Measurements from ENCODE around the gene APOL1. TPM values are rescaled to one million over a fixed set of nuclear protein-coding genes. Genes with fewer than 3 reads are reported as not detected.

APOL1 gene
- total RNA-seq, 1 donor from 2014 or later = 85.8 TPM

- TF ChIP-seq CTCF (IDR thresholded peaks at IDR 0.05) = no peak
- Histone ChIP-seq H3K36me3 (peaks cover 100% of the 10 kb centered on the region), H3K27ac (no peak overlapping the region), H3K9me3 (no peaks in the 10 kb centered on the region), H3K27me3 (ENCODE audit: low read depth) (no peaks in the 10 kb centered on the region), H3K4me3 (no peak overlapping the region), H3K4me1 (peaks cover 7% of the 10 kb centered on the region)
- DNase-seq (no peak), ATAC-seq (no peak)
- intact Hi-C loops (cut with DNase I) = loop anchor here (10.0 kb wide), 1 partner anchor 169 kb away; no protein-coding TSS in a partner anchor
Observed at GRCh38 chr22:36306227-36306626, 53.3 kb downstream of the APOL1 start.

- Histone ChIP-seq H3K4me1 (peaks cover 3% of the 10 kb centered on the region), H3K9me3 (no peaks in the 10 kb centered on the region), H3K36me3 (peaks cover 100% of the 10 kb centered on the region), H3K27me3 (ENCODE audit: low read depth) (no peaks in the 10 kb centered on the region), H3K27ac (no peak overlapping the region), H3K4me3 (no peak overlapping the region)
- intact Hi-C loops (cut with DNase I) = loop anchor here (10.0 kb wide), 1 partner anchor 166 kb away; no protein-coding TSS in a partner anchor
- TF ChIP-seq CTCF (IDR thresholded peaks at IDR 0.05) = no peak
- ATAC-seq (no peak), DNase-seq (no peak)
Observed at GRCh38 chr22:36308880-36309279, 55.9 kb downstream of the APOL1 start.

GRCh38 chr22:36311386-36312085 is 58.6 kb downstream of the APOL1 start:
- Histone ChIP-seq H3K4me3 (no peak overlapping the region), H3K36me3 (peaks cover 100% of the 10 kb centered on the region), H3K9me3 (no peaks in the 10 kb centered on the region), H3K27me3 (ENCODE audit: low read depth) (no peaks in the 10 kb centered on the region), H3K27ac (no peak overlapping the region), H3K4me1 (no peaks in the 10 kb centered on the region)
- ATAC-seq = no peak
- no peak for TF ChIP-seq CTCF (IDR thresholded peaks at IDR 0.05)
- intact Hi-C loops (cut with DNase I) = no loop called here
- no peak for DNase-seq

- TF ChIP-seq CTCF (IDR thresholded peaks at IDR 0.05) = no peak
- intact Hi-C loops (cut with DNase I) = no loop called here
- Histone ChIP-seq H3K4me3 (no peak overlapping the region), H3K9me3 (no peaks in the 10 kb centered on the region), H3K27ac (peak overlapping the region; percentile 24), H3K36me3 (peaks cover 100% of the 10 kb centered on the region), H3K27me3 (ENCODE audit: low read depth) (no peaks in the 10 kb centered on the region), H3K4me1 (peaks cover 2% of the 10 kb centered on the region)
- ATAC-seq (no peak), DNase-seq (no peak)
Observed at GRCh38 chr22:36315325-36315724, 62.4 kb downstream of the APOL1 start.

GRCh38 chr22:36316419-36316818 is 63.5 kb downstream of the APOL1 start:
- Histone ChIP-seq H3K9me3 (no peaks in the 10 kb centered on the region), H3K27me3 (ENCODE audit: low read depth) (no peaks in the 10 kb centered on the region), H3K4me1 (peaks cover 13% of the 10 kb centered on the region), H3K36me3 (peaks cover 100% of the 10 kb centered on the region), H3K4me3 (no peak overlapping the region), H3K27ac (no peak overlapping the region)
- ATAC-seq (no peak), DNase-seq (no peak)
- intact Hi-C loops (cut with DNase I) = no loop called here
- no peak for TF ChIP-seq CTCF (IDR thresholded peaks at IDR 0.05)

Small RNA genes lying within 50 kb of the gene (microRNA-seq; reads per million reads assigned to microRNA genes)
- not detected for gene MIR6819 (ENCODE audit: borderline number of aligned reads)

Other genes starting within 250 kb of the APOL1 start
- 50.1 TPM for gene RBFOX2, start 224.3 kb upstream of the APOL1 start, total RNA-seq
- gene APOL3, start 92.4 kb upstream of the APOL1 start, total RNA-seq = 77.0 TPM
- gene APOL4, start 51.3 kb upstream of the APOL1 start, total RNA-seq = 29.0 TPM
- gene APOL2, start 13.6 kb upstream of the APOL1 start, total RNA-seq = 56.0 TPM
- 659 TPM for gene MYH9, start 134.8 kb downstream of the APOL1 start, total RNA-seq
- gene TXN2, start 228.5 kb downstream of the APOL1 start, total RNA-seq = 56.4 TPM

All from lower lobe of right lung (tissue), 2 donors.